Measurements from ENCODE around the gene OLFM1. TPM values are rescaled to one million over a fixed set of nuclear protein-coding genes. Genes with fewer than 3 reads are reported as not detected.

OLFM1 gene
- 26.0 TPM for total RNA-seq
- long read RNA-seq, transcript OLFM1-202 (4 exons, 1,014 nt): minor isoform, 7 of 45 reads
- long read RNA-seq, transcript OLFM1-201 (6 exons, 2,591 nt): major isoform, 20 of 45 reads
- long read RNA-seq, transcript OLFM1-204 (6 exons, 2,444 nt): minor isoform, 11 of 45 reads
- long read RNA-seq, partial matches to known transcripts: 5 of 45 reads
- long read RNA-seq, other reads (novel, unspliced or antisense): 0 of 45 reads

GRCh38 chr9:135087489-135087792 lies at the start of gene OLFM1:
Gene OLFM1 (plus strand): TSS chr9:135087668. CDS start chr9:135087990, 322 bp downstream.
- DNase-seq: peak; percentile 89

GRCh38 chr9:135038331-135038730 lies 49.1 kb upstream of the OLFM1 start:
- no peaks in the 10 kb centered on the region for H3K9me3 ChIP-seq
- peaks cover 7% of the 10 kb centered on the region for H3K27me3 ChIP-seq
- intact Hi-C loops (cut with DNase I): no loop called here
- no peaks in the 10 kb centered on the region for H3K4me1 ChIP-seq
- H3K27ac ChIP-seq: no peak overlapping the region
- H3K36me3 ChIP-seq: no peaks in the 10 kb centered on the region
- TF ChIP-seq, protein P1, sequence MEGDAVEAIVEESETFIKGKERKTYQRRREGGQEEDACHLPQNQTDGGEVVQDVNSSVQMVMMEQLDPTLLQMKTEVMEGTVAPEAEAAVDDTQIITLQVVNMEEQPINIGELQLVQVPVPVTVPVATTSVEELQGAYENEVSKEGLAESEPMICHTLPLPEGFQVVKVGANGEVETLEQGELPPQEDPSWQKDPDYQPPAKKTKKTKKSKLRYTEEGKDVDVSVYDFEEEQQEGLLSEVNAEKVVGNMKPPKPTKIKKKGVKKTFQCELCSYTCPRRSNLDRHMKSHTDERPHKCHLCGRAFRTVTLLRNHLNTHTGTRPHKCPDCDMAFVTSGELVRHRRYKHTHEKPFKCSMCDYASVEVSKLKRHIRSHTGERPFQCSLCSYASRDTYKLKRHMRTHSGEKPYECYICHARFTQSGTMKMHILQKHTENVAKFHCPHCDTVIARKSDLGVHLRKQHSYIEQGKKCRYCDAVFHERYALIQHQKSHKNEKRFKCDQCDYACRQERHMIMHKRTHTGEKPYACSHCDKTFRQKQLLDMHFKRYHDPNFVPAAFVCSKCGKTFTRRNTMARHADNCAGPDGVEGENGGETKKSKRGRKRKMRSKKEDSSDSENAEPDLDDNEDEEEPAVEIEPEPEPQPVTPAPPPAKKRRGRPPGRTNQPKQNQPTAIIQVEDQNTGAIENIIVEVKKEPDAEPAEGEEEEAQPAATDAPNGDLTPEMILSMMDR (IDR thresholded peaks at IDR 0.05): no peak
- no peak overlapping the region for H3K4me3 ChIP-seq
- DNase-seq: peak; percentile 29
- ATAC-seq: no peak

More at GRCh38 chr9:135087489-135087792, at the start of gene OLFM1:
- Histone ChIP-seq H3K4me1 (peaks cover 23% of the 10 kb centered on the region), H3K27me3 (peaks cover 26% of the 10 kb centered on the region), H3K27ac (no peak within 1 kb of the TSS), H3K9me3 (no peaks in the 10 kb centered on the region), H3K36me3 (no peaks in the 10 kb centered on the region), H3K4me3 (peak within 1 kb of the TSS; percentile 48)
- ATAC-seq: peak; percentile 70
- intact Hi-C loops (cut with DNase I): loop anchor here (10.0 kb wide), 2 partner anchors 257 to 327 kb away; no protein-coding TSS in a partner anchor
- TF ChIP-seq, protein P1 (IDR thresholded peaks at IDR 0.05): peak; percentile 61

GRCh38 chr9:135038826-135039225 lies 48.6 kb upstream of the OLFM1 start:
- no peak for ATAC-seq
- Histone ChIP-seq H3K27me3 (peaks cover 7% of the 10 kb centered on the region), H3K36me3 (no peaks in the 10 kb centered on the region), H3K4me1 (no peaks in the 10 kb centered on the region), H3K9me3 (no peaks in the 10 kb centered on the region), H3K27ac (no peak overlapping the region), H3K4me3 (no peak overlapping the region)
- intact Hi-C loops (cut with DNase I): no loop called here
- TF ChIP-seq, protein P1 (IDR thresholded peaks at IDR 0.05): no peak
- DNase-seq: peak; percentile 37

- Histone ChIP-seq H3K27me3 (peaks cover 7% of the 10 kb centered on the region), H3K9me3 (no peaks in the 10 kb centered on the region), H3K4me1 (no peaks in the 10 kb centered on the region), H3K36me3 (no peaks in the 10 kb centered on the region), H3K27ac (no peak overlapping the region), H3K4me3 (no peak overlapping the region)
- intact Hi-C loops (cut with DNase I): no loop called here
- ATAC-seq (no peak), DNase-seq (peak; percentile 58)
- TF ChIP-seq, protein P1 (IDR thresholded peaks at IDR 0.05): no peak
Measured at GRCh38 chr9:135039266-135039870, 48.1 kb upstream of the OLFM1 start.

- DNase-seq: peak; percentile 25
- H3K27me3 ChIP-seq: peaks cover 7% of the 10 kb centered on the region
- H3K36me3 ChIP-seq: no peaks in the 10 kb centered on the region
- intact Hi-C loops (cut with DNase I): no loop called here
- H3K4me1 ChIP-seq: no peaks in the 10 kb centered on the region
- no peak overlapping the region for H3K4me3 ChIP-seq
- no peak overlapping the region for H3K27ac ChIP-seq
- H3K9me3 ChIP-seq: no peaks in the 10 kb centered on the region
- TF ChIP-seq, protein P1 (IDR thresholded peaks at IDR 0.05): no peak
- no peak for ATAC-seq
Measured at GRCh38 chr9:135039916-135040645, 47.4 kb upstream of the OLFM1 start.
